Psoas muscle (tissue), 8 donors: ENCODE results near the gene PCGF3. TPM values are rescaled to one million over a fixed set of nuclear protein-coding genes. Genes with fewer than 3 reads are reported as not detected.

ENCODE experiments used
- ATAC-seq, 4 donors: fragments of 200-7000 bp; cut with Tn5 transposase; one replicate each; pipeline ENCODE4 v1.9.1; 2020; ENCODE audit warnings: moderate library complexity in 3 of 4, mild to moderate bottlenecking in 2 of 4
- DNase-seq, 2 donors: peaks; one replicate each; pipeline ENCODE4 v3.0.0-alpha.2; 2020
- H3K27ac ChIP-seq: fragments of 200-600 bp; one replicate; pipeline ENCODE4 v1.8.0; 2022
- H3K27me3 ChIP-seq, 3 donors: fragments of 200-600 bp in 1 of 3; one replicate each; pipeline versions ENCODE4 v1.6.1 to v1.8.0; 2013 to 2022; ENCODE audit warnings: low read length in 2 of 3, mild to moderate bottlenecking in 2 of 3, moderate library complexity in 1 of 3; ENCODE audit not compliant: insufficient read depth in 3 of 3
- H3K36me3 ChIP-seq, 2 donors: fragments of 200-600 bp in 1 of 2; one replicate each; pipeline versions ENCODE4 v1.6.1 to v1.8.0; 2013 to 2022; ENCODE audit warnings: low read depth in 1 of 2, mild to moderate bottlenecking in 1 of 2, moderate library complexity in 1 of 2; ENCODE audit not compliant: insufficient read depth in 1 of 2
- H3K4me1 ChIP-seq: fragments of 200-600 bp; one replicate; pipeline ENCODE4 v1.8.0; 2022
- H3K4me3 ChIP-seq: fragments of 200-600 bp; one replicate; pipeline ENCODE4 v1.8.0; 2022; ENCODE audit warnings: mild to moderate bottlenecking
- H3K9me3 ChIP-seq: fragments of 200-600 bp; one replicate; pipeline ENCODE4 v1.8.0; 2022
- WGBS, 3 donors: extraction: QIAGEN DNeasy Blood & Tissue Kit; methylation state at CpG; one replicate each; pipeline versions ENCODE4 v1.1.6 to v1.1.7; 2013; 5-methylcytosine and 5-hydroxymethylcytosine counted together
- intact Hi-C, 2 donors: fragments of 100-400 bp; cut with DNase I; formaldehyde crosslinking; loops; one replicate each; pipeline versions ENCODE4 v1.11.0 to v1.14.2; 2022
- polyA plus RNA-seq, 3 donors: library from polyadenylated mRNA; stranded (reverse); fragments of 200-250 nt; gene quantifications; one replicate each; pipeline ENCODE4 v1.2.3, GENCODE V29; 2013
- total RNA-seq, 4 donors: library from RNA; stranded (reverse); fragmentation: NEBNext Ultra II Directional in 2 of 4; extraction: Animal tissue kit (Norgen Biotek cat#: 25700) in 2 of 4; gene quantifications; one replicate each; pipeline versions ENCODE4 v1.2.1 to v1.2.4, GENCODE V29; 2021 to 2023
- TF ChIP-seq, protein P1 (sequence below): fragments of 200-600 bp; IDR thresholded peaks from one replicate; pipeline ENCODE4 v1.8.0; 2022; ENCODE audit warnings: antibody characterized with exemption
- donor health status: healthy with polysubstance abuse.
- donor health status: DM: no; HTN: no; CAD: no; lungs with moderate emphysema.
- donor health status: Bipolar disorder and iron deficiency.
- donor health status: healthy.
- donor health status: DM: yes; HTN: yes; CAD: no.
- donor health status: DM: no; HTN: no; CAD: no.
- donor health status: DM: no; HTN: no; CAD: no.
- donor health status: DM: yes; HTN: yes; CAD: no.

PCGF3 gene
- total and polyA plus RNA-seq, 7 donors: 10.9 to 19.2 (median 15.1) TPM

DNA sequence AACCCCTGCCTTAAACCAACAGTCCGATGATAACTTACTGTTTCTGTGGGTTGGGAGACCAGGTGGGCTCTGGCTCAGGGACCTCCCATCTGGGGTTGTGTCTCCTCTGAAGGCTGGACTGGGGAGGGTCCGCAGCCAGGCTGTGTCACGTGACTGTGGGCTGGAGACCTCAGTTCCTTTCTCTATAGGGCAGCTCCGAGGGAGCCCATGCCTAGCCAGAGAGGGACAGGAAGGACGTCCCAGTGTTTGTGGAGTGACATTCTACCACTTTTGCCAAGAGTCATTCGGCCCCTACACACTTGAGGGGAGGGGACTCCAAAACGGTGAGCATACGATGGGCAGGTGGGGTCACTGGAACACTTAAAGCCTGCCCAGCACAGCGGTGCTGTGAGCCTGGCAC lies 4.5 kb downstream of the PCGF3 start:
- 65 to 70% (median 65%) methylated on average over 9 of the region's 9 CpGs for WGBS, 3 donors
- Histone ChIP-seq H3K27me3 (no peaks in the 10 kb centered on the region), H3K9me3 (no peaks in the 10 kb centered on the region), H3K36me3 (peaks cover 0 to 4% of the 10 kb centered on the region in 2 donors), H3K27ac (no peak overlapping the region), H3K4me3 (no peak overlapping the region), H3K4me1 (peaks cover 12% of the 10 kb centered on the region)
- DNase-seq (no peak), ATAC-seq (no peak)
- intact Hi-C loops: no loop called here
- TF ChIP-seq, protein P1, sequence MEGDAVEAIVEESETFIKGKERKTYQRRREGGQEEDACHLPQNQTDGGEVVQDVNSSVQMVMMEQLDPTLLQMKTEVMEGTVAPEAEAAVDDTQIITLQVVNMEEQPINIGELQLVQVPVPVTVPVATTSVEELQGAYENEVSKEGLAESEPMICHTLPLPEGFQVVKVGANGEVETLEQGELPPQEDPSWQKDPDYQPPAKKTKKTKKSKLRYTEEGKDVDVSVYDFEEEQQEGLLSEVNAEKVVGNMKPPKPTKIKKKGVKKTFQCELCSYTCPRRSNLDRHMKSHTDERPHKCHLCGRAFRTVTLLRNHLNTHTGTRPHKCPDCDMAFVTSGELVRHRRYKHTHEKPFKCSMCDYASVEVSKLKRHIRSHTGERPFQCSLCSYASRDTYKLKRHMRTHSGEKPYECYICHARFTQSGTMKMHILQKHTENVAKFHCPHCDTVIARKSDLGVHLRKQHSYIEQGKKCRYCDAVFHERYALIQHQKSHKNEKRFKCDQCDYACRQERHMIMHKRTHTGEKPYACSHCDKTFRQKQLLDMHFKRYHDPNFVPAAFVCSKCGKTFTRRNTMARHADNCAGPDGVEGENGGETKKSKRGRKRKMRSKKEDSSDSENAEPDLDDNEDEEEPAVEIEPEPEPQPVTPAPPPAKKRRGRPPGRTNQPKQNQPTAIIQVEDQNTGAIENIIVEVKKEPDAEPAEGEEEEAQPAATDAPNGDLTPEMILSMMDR: no peak

DNA sequence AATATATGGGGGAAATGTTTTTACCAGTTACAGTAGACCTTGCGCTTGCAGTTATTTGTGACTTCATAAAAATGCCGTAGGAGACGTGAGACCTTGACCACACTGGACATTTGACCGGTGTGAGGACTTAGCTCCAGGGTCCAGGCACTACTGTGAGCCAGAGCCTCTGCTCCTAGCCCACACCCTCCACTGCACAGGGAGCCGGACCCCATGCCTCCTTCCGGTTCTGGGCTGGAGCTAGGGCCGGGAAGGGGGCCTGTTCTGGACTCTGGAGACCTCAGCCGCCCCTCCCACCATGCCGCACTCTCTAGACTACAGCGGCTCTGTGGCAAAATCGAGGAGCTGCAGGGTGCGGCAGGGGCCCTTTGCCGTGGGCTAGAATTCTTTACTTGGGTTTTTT lies 5.3 kb downstream of the PCGF3 start:
- DNase-seq (no peak), ATAC-seq (no peak)
- TF ChIP-seq, protein P1: no peak
- intact Hi-C loops: no loop called here
- H3K27ac ChIP-seq: no peak overlapping the region
- H3K27me3 ChIP-seq: no peaks in the 10 kb centered on the region
- no peaks in the 10 kb centered on the region for H3K9me3 ChIP-seq
- peaks cover 12% of the 10 kb centered on the region for H3K4me1 ChIP-seq
- peaks cover 0 to 4% of the 10 kb centered on the region in 2 donors for H3K36me3 ChIP-seq
- H3K4me3 ChIP-seq: no peak overlapping the region
- WGBS, 3 donors: 82 to 88% (median 85%) methylated on average over 13 of the region's 13 CpGs

DNA sequence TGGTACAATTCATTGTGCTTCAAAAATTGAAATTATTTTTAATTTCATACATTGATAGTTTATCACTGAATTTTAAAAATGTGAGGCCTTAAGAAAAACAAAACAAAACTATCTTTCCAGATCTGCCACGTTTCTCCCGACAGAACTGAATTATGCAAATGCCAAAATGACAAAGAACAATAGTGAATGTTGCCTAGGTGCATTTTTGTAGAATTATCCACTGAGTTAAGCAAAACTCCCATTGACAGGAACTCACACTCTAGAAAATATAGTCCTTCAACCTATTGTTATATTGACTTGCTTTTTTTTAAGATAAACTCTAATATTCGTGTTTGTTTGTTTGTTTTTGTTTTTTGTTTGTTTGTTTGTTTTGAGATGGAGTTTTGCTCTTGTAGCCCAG lies 6.5 kb downstream of the PCGF3 start:
- Histone ChIP-seq H3K27ac (no peak overlapping the region), H3K36me3 (peaks cover 0 to 4% of the 10 kb centered on the region in 2 donors), H3K9me3 (no peaks in the 10 kb centered on the region), H3K4me1 (peaks cover 9% of the 10 kb centered on the region), H3K27me3 (no peaks in the 10 kb centered on the region), H3K4me3 (no peak overlapping the region)
- ATAC-seq (no peak), DNase-seq (no peak)
- TF ChIP-seq, protein P1: no peak
- WGBS, 3 donors: 57 to 72% (median 71%) methylated on average over 3 of the region's 3 CpGs
- intact Hi-C loops: no loop called here

DNA sequence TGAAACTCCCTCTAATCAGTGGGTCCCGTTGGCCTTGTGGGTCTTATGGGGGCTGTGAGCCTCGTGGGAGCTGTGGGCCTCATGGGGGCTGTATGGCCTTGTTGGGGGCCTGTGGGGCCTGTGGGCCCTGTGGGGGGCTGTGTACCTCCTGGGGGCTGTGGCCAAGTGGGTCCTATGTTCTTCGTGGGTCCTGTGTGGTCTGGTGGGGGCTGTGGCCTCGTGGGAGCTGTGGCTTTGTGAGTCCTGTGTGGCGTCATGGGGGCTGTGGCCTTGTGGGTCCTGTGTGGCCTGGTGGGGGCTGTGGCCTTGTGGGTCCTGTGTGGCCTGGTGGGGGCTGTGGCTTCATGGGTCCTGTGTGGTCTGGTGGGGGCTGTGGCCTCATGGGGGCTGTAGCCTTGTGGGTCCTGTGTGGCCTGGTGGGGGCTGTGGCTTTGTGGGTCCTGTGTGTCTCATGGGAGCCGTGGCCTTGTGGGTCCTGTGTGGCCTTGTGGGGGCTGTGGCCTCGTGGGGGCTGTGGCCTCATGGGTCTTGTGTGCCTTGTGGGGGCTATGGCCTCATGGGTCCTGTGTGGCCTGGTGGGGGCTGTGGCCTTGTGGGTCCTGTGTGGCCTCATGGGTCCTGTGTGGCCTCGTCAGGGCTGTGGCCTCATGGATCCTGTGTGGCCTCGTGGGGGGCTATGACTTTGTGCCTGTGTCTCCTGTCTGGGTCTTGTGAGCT lies 7.4 kb downstream of the PCGF3 start:
- Histone ChIP-seq H3K4me3 (no peak overlapping the region), H3K9me3 (no peaks in the 10 kb centered on the region), H3K36me3 (peaks cover 0 to 4% of the 10 kb centered on the region in 2 donors), H3K27me3 (no peaks in the 10 kb centered on the region), H3K27ac (no peak overlapping the region), H3K4me1 (peaks cover 4% of the 10 kb centered on the region)
- TF ChIP-seq, protein P1: no peak
- WGBS, 3 donors: 84 to 88% (median 88%) methylated on average over 9 of the region's 9 CpGs
- ATAC-seq (no peak), DNase-seq (no peak)
- intact Hi-C loops: no loop called here

DNA sequence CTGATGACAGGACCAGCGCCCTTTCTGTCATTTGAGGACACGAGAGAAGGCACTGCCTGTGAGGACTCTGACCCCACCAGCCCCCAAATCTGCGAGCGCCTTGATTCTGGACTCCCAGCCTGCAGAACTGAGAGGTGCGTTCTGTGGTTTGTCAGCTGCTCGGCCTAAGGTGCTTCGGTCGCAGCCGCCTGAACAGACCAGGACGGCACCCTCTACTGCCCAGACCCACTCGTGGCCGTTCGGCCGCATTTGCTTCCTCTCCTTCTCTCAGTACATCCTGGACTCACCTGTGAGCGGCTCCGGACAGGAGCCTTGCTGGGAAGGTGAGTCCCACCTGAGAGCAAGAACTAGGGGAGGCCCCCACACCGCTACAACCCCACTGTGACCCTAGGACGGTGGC lies 8.5 kb downstream of the PCGF3 start:
- H3K9me3 ChIP-seq: no peaks in the 10 kb centered on the region
- no peaks in the 10 kb centered on the region for H3K27me3 ChIP-seq
- no peak for ATAC-seq
- WGBS, 3 donors: 90 to 95% (median 93%) methylated on average over 18 of the region's 18 CpGs
- H3K36me3 ChIP-seq: peaks cover 0 to 4% of the 10 kb centered on the region in 2 donors
- no peaks in the 10 kb centered on the region for H3K4me1 ChIP-seq
- no peak overlapping the region for H3K27ac ChIP-seq
- DNase-seq: no peak
- TF ChIP-seq, protein P1: no peak
- intact Hi-C loops: no loop called here
- H3K4me3 ChIP-seq: no peak overlapping the region
